GM18873 (cell line): Measurements from ENCODE around the gene C8A.

Experiments used
- ATAC-seq: cut with Tn5 transposase; IDR thresholded peaks from one replicate; pipeline ENCODE4 v1.9.1; 2021; ENCODE audit warnings: mild to moderate bottlenecking, moderate library complexity, moderate number of reproducible peaks; ENCODE audit not compliant: unreplicated experiment, low FRiP score

The C8A gene

DNA sequence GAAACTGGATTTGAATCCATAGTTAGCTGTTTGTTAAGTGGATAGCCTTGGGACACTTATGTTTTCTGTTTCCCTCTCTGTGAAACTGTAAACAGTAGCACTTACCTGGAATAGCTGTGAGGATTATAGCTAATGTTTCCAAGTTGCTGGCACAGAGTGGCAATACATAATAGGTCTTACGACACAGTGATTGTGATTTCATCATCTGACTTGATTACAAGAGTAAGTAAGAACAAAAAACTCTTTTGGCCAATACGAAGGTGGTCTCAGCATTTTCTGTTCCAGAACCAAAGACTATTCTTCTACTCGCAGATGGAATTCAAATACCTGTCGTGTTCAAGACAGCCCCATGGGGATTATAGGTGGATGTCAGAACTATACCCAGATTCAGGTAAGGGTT is 109.1 kb downstream of the C8A start:
- no peak for ATAC-seq

DNA sequence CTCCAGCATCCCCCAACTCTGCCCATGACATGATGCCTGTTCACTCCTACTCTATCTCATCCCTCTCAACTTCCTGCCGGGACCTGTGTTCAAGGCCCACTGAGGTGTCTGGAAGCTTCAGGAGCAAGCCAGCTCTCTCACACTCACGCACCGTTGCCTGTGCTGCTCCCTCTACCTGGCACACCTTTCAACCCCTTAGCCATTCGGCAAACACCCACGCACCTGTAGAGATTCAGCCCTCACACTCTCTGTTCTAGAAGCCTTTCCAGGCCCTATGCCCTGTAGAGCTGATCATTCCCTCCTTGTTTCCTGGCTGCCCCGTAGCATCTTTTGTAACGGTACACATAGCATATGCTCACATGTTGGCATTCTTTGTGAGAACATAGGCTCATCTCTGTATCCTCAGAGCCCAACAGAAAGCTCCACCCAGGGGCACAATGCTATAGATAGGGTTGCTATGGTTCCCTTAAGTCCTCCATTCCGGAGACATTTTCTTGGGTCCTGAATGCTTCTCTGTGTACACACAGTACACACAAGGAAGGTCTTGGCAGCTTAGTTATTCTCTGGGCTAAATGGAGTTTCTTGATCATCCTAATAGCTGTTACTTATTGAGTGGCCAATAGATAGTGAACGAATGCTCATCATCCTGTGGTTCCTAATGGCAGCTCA is 109.9 kb downstream of the C8A start:
- ATAC-seq, result no peak

DNA sequence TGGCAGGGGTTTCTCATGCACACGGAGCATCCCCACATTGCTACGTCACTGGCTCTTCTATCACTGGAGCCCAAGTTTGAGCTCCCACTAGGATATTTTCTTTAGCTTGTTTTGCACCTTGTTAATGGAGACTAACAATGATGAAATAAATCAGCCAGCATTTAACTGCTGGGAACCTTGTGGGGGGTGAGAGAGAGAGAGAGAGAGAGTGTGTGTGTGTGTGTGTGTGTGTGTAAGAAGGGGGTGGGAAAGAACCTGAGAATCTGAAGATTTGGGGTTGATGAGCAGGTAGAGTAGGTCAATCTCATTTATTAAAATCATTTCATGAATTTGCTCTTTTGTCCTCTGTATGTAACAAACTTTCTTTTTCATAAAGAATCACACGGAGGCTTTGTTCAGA is 110.6 kb downstream of the C8A start:
- ATAC-seq, result no peak

DNA sequence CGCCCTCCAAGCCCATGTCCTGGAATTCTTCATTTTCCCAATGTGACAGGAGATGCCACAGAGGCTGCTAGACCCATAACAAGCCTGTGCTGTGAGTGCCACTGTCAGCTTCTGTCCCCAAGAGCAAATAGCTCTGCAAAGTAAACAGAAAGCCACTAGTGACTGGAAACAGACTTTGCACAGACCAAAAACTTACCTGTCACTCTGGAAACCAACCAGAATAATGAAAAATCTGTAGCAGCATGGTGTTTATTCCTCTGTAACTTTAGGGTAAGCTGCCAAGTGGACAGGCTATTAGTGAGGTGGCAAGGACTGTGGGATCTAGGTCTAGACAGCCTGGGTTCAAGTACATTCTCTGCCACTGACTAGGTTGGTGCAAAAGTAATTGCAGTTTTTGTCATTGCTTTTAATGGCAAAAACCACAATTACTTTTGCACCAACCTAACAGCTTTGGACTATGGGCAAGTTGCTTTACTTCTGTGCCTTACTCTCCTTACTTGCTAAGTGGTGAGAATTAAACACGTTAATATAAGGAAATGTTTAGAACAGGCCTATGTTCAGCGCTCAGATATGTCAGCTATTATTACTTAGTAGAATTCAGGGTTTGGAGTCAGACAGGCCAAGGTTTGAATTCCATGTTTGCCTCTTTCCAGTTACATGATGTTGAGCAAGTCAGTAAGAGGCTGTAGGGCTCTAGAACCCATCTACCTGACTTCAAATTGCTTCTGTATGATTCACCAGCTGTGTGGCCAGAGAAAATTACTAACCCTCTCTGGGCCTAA is 111.5 kb downstream of the C8A start, which contains the start of gene C8B:
C8B (minus strand) TSS at position 100 of the 782 bp plus-strand sequence; CDS start at position 33, 67 bp downstream.
- no peak for ATAC-seq

DNA sequence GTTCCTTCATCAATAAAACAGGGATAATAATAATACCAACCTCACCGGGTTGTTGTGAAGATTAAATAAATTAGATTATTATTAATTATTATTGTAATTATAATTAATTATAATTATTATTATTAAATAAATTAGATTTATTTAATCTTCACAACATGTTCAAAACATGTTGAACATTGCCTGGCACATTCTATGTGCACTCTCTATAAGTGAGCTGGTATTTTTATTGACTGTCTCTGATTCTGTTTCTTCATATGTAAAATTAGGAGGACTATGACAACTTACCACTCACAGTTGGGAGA is 112.1 kb downstream of the C8A start:
- no peak for ATAC-seq

DNA sequence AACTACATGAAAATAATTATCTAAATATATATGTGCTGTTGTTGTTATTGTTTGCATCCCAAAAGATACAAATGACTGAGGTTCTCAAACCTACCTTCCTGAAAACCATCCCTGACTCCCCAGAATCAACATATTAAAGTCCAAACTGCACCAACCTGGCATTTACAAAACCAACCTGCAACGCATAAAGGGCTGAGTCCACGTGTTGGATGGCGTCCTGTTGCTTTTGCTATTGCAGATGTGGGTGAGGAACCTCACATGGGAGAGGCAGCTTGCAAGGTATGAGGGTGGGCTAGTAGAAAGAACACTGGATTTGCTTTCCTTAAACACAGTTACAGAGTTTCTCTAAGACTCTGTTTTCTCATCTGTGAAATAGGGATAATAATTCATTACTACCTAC is 112.8 kb downstream of the C8A start:
- no peak for ATAC-seq
